RPMI8226 (cell line): ENCODE measurements around the gene NETO1.

ENCODE experiments used
- DNase-seq: peaks from one replicate; pipeline ENCODE4 v3.0.0-alpha.2; 2015

The NETO1 gene, protein sequence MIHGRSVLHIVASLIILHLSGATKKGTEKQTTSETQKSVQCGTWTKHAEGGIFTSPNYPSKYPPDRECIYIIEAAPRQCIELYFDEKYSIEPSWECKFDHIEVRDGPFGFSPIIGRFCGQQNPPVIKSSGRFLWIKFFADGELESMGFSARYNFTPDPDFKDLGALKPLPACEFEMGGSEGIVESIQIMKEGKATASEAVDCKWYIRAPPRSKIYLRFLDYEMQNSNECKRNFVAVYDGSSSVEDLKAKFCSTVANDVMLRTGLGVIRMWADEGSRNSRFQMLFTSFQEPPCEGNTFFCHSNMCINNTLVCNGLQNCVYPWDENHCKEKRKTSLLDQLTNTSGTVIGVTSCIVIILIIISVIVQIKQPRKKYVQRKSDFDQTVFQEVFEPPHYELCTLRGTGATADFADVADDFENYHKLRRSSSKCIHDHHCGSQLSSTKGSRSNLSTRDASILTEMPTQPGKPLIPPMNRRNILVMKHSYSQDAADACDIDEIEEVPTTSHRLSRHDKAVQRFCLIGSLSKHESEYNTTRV

DNA sequence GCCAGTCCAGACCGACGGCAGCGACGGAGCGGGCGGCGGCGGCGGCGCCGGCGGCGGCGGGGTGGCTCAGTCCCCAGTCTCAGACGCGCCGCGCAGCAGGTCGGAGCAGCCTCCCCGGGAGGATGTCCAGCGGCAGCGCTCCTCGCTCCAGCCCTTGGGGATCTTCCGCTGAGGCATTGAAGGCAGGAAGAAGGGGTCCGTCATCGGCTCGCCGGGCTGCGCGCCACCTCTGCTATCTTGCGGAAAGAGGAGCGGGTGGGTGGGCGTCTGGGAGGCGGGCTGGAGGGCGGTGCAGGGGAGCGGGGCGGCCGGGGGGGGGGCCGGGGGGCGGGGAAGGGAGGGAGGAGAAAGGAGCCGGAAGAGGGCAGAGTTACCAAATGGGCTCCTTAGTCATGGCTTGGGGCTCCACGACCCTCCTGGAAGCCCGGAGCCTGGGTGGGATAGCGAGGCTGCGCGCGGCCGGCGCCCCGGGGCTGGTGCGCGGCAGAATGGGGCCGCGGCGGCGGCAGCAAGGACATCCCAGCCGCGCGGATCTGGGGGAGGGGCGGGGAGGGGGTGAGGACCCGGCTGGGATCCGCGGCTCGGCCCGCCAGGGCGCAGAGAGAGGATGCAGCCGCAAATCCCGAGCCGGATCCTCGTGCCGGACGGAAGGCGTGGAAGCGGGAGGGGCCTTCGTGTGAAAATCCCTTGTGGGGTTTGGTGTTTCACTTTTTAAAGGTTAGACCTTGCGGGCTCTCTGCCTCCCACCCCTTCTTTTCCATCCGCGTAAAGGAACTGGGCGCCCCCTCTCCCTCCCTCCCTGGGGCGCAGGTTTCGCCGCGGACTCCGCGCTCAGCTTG lies at the start of gene NETO1:
NETO1 (minus strand) TSS at position 242 of the 839 bp plus-strand sequence. CDS start 696 bp downstream, outside the sequence.
- peak; percentile 53 for DNase-seq

DNA sequence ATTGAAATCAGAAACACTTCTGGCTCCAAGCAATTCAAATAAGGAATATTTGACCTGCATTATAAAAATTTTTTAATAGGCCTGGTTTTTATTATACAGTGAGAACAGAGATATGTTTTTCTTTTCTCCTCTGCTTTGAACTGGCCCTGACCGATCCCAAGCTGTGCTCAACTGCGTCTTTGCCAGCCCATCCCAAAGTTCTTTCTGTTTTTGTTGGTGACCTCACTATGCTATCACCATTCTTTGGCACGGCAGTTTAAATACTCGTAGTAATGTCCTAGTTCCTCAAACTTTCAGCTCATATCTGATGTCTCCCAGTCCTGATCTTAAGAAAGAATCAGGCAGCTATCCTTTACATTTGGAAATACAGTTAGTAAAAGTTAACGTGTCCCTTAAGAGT lies 42.3 kb upstream of the NETO1 start:
- DNase-seq = no peak

DNA sequence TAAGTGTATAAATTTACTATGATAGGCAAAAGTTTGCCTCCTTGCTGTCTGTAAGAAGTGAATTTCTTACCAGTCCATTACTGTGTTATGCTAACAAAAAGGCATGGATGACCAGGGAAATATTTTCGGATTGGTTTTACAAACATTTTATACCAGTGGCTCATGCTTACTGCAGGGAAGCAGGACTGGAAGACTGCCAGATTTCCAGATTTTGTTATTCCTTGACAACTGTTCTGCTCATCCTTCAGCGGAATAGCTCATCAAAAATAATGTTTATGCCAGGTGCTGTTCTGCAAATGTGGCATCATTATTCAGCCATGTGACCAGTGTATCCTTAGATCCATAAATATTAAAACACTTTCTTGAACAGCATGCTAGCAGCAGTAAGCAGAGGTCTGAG lies 40.4 kb upstream of the NETO1 start:
- DNase-seq = no peak

- no peak for DNase-seq
Measured at GRCh38 chr18:72903033-72903432, 35.2 kb upstream of the NETO1 start.

DNA sequence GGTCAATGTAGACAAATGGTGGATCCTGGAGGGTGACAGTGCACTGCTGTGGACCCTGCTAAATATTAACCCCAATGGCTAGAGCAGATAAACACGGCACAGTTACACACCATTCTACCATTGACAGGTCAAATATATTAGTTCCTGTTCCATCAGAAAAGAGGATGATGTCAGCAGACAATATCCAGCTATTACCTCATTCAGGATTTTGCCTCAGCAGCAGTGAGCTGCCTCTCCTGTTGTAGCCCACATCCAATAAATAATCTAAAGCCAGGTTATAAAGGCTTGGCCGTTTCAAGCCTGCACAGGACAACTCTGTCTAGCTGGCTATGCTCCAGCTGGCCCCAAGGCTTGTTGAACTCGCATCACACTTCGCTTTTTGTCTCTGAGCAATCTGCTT lies 31.6 kb upstream of the NETO1 start:
- DNase-seq = no peak

- no peak for DNase-seq
Measured at GRCh38 chr18:72898870-72899269, 31.1 kb upstream of the NETO1 start.

- DNase-seq = no peak
Measured at GRCh38 chr18:72895548-72895947, 27.8 kb upstream of the NETO1 start.

GRCh38 chr18:72878561-72878960 lies 10.8 kb upstream of the NETO1 start:
- DNase-seq = no peak

DNA sequence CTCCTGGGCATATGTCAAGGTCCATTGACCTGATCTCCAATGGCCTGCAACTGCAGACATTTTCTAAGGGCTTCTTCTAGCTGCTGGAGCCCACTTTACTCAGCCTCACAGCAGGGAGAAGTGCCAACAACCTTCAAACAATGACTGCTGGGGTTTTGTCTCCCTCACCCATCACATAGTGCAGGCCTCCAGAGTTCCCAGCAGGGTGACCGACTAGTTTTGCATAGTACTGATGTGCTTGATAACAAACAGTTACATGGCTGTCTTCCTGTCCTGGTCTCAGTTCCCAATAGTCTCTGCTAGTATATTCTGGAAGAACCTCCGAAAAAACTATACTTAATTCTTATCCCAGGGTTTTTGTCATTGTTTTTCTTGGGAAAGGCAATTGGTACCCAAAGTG lies 10.4 kb upstream of the NETO1 start:
- no peak for DNase-seq

GRCh38 chr18:72871091-72871490 lies 3.3 kb upstream of the NETO1 start:
- DNase-seq = peak; percentile 54

GRCh38 chr18:72869226-72870185 lies 1.7 kb upstream of the NETO1 start:
- peak; percentile 72 for DNase-seq

GRCh38 chr18:72868585-72869225 lies 918 bp upstream of the NETO1 start:
- DNase-seq = peak; percentile 51

- DNase-seq = no peak
Measured at GRCh38 chr18:72866901-72867745, 664 bp downstream of the NETO1 start.

GRCh38 chr18:72866442-72866900 lies 1.3 kb downstream of the NETO1 start:
- DNase-seq = no peak

- DNase-seq = peak; percentile 53
Measured at GRCh38 chr18:72863754-72864153, 4.0 kb downstream of the NETO1 start.

DNA sequence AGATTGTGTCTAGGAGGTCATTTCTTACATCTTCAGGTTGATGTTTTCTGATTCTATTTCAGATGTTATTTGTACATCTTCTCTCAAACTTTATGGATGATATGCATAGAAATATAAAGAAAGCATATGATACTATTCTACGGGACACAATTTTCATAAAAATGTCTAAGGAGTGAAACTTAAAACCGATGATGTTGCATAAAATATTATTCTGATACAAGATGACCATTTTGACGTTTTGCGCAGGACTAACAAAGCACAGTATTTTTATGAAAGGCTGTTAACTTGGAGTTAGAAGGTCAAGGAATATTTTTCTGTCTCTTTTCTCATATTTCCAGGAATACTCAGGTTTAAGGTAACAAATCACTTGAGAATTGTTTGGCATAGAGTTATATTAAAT lies 8.7 kb downstream of the NETO1 start:
- DNase-seq = no peak

GRCh38 chr18:72849671-72850070 lies 18.1 kb downstream of the NETO1 start:
- peak; percentile 67 for DNase-seq

- DNase-seq = peak; percentile 89
Measured at GRCh38 chr18:72848503-72849237, 19.1 kb downstream of the NETO1 start.

GRCh38 chr18:72847771-72848170 lies 20.0 kb downstream of the NETO1 start:
- no peak for DNase-seq
